Liver (tissue), 3 donors: ENCODE data around the gene TXK.
"Not testable (repeated sequence)": the region's sequence is repeated elsewhere in the genome, so short reads cannot be mapped to it uniquely, and the experiment has no call there.

ENCODE experiments used
- CTCF ChIP-seq: fragments of 150-350 bp; IDR thresholded peaks from 2 replicates; pipeline ENCODE4 v1.5.1; 2017; ENCODE audit warnings: improper control_type of control experiment, low read depth, low read length; ENCODE audit not compliant: missing input control
- EGR1 ChIP-seq, 2 donors: IDR thresholded peaks; 2 replicates each; pipeline ENCODE4 v1.6.1; 2016 to 2018; ENCODE audit warnings: antibody characterized with exemption in 2 of 2, low read depth in 2 of 2
- FOXA1 ChIP-seq: IDR thresholded peaks from 2 replicates; pipeline ENCODE4 v1.6.1; 2016; ENCODE audit warnings: antibody characterized with exemption
- HNF4A ChIP-seq, 2 donors: conservative IDR thresholded peaks; 2 replicates each; pipeline ENCODE4 v1.6.1; 2016; ENCODE audit warnings: antibody characterized with exemption in 2 of 2, mild to moderate bottlenecking in 2 of 2
- NR2F2 ChIP-seq: IDR thresholded peaks from 2 replicates; pipeline ENCODE4 v1.6.1; 2016; ENCODE audit warnings: antibody characterized with exemption
- RAD21 ChIP-seq, 2 donors: IDR thresholded peaks; 2 replicates each; pipeline ENCODE4 v1.6.1; 2016; ENCODE audit warnings: antibody characterized with exemption in 2 of 2, mild to moderate bottlenecking in 2 of 2
- REST ChIP-seq: IDR thresholded peaks from 2 replicates; pipeline ENCODE4 v1.6.1; 2016; ENCODE audit warnings: antibody characterized with exemption, mild to moderate bottlenecking
- RXRA ChIP-seq, 2 donors: IDR thresholded peaks; 2 replicates each; pipeline ENCODE4 v1.6.1; 2017 to 2018; ENCODE audit warnings: antibody characterized with exemption in 2 of 2, mild to moderate bottlenecking in 1 of 2
- TAF1 ChIP-seq: conservative IDR thresholded peaks from 2 replicates; pipeline ENCODE4 v1.6.1; 2016; ENCODE audit warnings: antibody characterized with exemption, mild to moderate bottlenecking
- YY1 ChIP-seq: IDR thresholded peaks from 2 replicates; pipeline ENCODE4 v1.6.1; 2016; ENCODE audit warnings: antibody characterized with exemption, mild to moderate bottlenecking
- ZBTB33 ChIP-seq: IDR thresholded peaks from 2 replicates; pipeline ENCODE4 v1.6.1; 2016; ENCODE audit warnings: antibody characterized with exemption
- TF ChIP-seq, protein P1 (sequence below): IDR thresholded peaks from 2 replicates; pipeline ENCODE4 v1.6.1; 2016; ENCODE audit warnings: antibody characterized with exemption
- TF ChIP-seq, protein P2 (sequence below): IDR thresholded peaks from 2 replicates; pipeline ENCODE4 v1.6.1; 2016; ENCODE audit warnings: antibody characterized with exemption
- donor health status: healthy.
- donor health status: healthy.

GRCh38 chr4:48164561-48164960 lies 30.5 kb upstream of the TXK start:
- not testable (repeated sequence) for TF ChIP-seq HNF4A (conservative IDR thresholded peaks at IDR 0.05); CTCF; FOXA1; TAF1; RAD21 (IDR thresholded peaks at IDR 0.05); EGR1 (IDR thresholded peaks at IDR 0.05; ENCODE audit: low read depth in 2 of 2); REST; ZBTB33; NR2F2; YY1; RXRA (IDR thresholded peaks at IDR 0.05)
- TF ChIP-seq, protein P1, sequence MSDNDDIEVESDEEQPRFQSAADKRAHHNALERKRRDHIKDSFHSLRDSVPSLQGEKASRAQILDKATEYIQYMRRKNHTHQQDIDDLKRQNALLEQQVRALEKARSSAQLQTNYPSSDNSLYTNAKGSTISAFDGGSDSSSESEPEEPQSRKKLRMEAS = not testable (repeated sequence)
- TF ChIP-seq, protein P2, sequence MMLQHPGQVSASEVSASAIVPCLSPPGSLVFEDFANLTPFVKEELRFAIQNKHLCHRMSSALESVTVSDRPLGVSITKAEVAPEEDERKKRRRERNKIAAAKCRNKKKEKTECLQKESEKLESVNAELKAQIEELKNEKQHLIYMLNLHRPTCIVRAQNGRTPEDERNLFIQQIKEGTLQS = not testable (repeated sequence)
